T-cell (primary cell): ENCODE data around the gene PDE10A. TPM values are rescaled to one million over a fixed set of nuclear protein-coding genes. Genes with fewer than 3 reads are reported as not detected.

ENCODE experiments used
- ATAC-seq, 4 experiments: fragments of 200-7000 bp in 3 of 4; fragments of 150-1000 bp in 1 of 4; cut with Tn5 transposase; replicated peaks in 1 of 4; 1 replicate in 3 of 4; 2 replicates in 1 of 4; pipeline ENCODE4 v1.10.0; 2021; ENCODE audit warnings: moderate library complexity in 3 of 4, mild to moderate bottlenecking in 2 of 4, moderate number of reproducible peaks in 1 of 4
- CTCF ChIA-PET, 2 donors: fragments of 300-600 bp; sonication (Branson Sonifier 250); formaldehyde crosslinking; loops; one replicate each; lab custom pipeline; 2022; ENCODE audit warnings: antibody characterized with exemption in 2 of 2; lab: Charles Lee
- POLR2A ChIA-PET, 2 donors: fragments of 300-600 bp; sonication (Branson Sonifier 250); formaldehyde crosslinking; loops; one replicate each; lab custom pipeline; 2022; ENCODE audit warnings: antibody characterized with exemption in 2 of 2; lab: Charles Lee
- DNase-seq, 35 experiments: peaks; one replicate each; pipeline versions ENCODE4 v3.0.0 to v3.0.0-alpha.2; 2013 to 2023
- H3K27ac ChIP-seq: one replicate; pipeline ENCODE4 v1.5.1; 2013; ENCODE audit warnings: low read length
- H3K27me3 ChIP-seq, 2 experiments: replicated peaks in 1 of 2; 1 replicate in 1 of 2; 2 replicates in 1 of 2; pipeline versions ENCODE4 v1.6.1 to v1.7.0; 2013; ENCODE audit warnings: low read length in 1 of 2, mixed read lengths in 1 of 2; ENCODE audit not compliant: control insufficient read depth in 2 of 2, insufficient read depth in 2 of 2; ENCODE audit errors: extremely low read depth in 1 of 2
- H3K36me3 ChIP-seq, 2 donors: 1 replicate in 1 of 2; 2 replicates in 1 of 2; pipeline versions ENCODE4 v1.6.1 to v1.7.0; 2013; ENCODE audit warnings: low read length in 1 of 2; ENCODE audit not compliant: control insufficient read depth in 2 of 2, insufficient read depth in 1 of 2; ENCODE audit errors: extremely low read depth in 1 of 2
- H3K4me1 ChIP-seq, 2 experiments: 1 replicate in 1 of 2; 2 replicates in 1 of 2; pipeline versions ENCODE4 v1.6.1 to v1.7.0; 2013; ENCODE audit warnings: low read length in 2 of 2, mixed read lengths in 1 of 2; ENCODE audit not compliant: insufficient read depth in 2 of 2, control insufficient read depth in 1 of 2; ENCODE audit errors: extremely low read depth in 1 of 2
- H3K4me3 ChIP-seq, 2 donors: 1 replicate in 1 of 2; 2 replicates in 1 of 2; pipeline versions ENCODE4 v1.5.1 to v1.7.0; 2013; ENCODE audit warnings: mild to moderate bottlenecking in 2 of 2, low read length in 1 of 2, moderate library complexity in 1 of 2; ENCODE audit not compliant: control insufficient read depth in 1 of 2; ENCODE audit errors: extremely low read depth in 1 of 2
- H3K9me3 ChIP-seq: 2 replicates; pipeline ENCODE4 v1.7.0; 2013
- H3K27ac Mint-ChIP-seq, 2 donors: one replicate each; pipeline ENCODE4 v1.8.0; 2020 to 2021; ENCODE audit warnings: mild to moderate bottlenecking in 2 of 2, mixed read lengths in 2 of 2
- H3K27me3 Mint-ChIP-seq, 2 donors: one replicate each; pipeline ENCODE4 v1.8.0; 2021 to 2022; ENCODE audit warnings: mixed read lengths in 2 of 2
- H3K36me3 Mint-ChIP-seq: one replicate; pipeline ENCODE4 v1.8.0; 2021; ENCODE audit warnings: mixed read lengths
- H3K4me1 Mint-ChIP-seq, 3 donors: one replicate each; pipeline ENCODE4 v1.8.0; 2020 to 2022; ENCODE audit warnings: mixed read lengths in 3 of 3, mild to moderate bottlenecking in 1 of 3
- H3K4me3 Mint-ChIP-seq, 3 donors: one replicate each; pipeline ENCODE4 v1.8.0; 2020 to 2022; ENCODE audit warnings: mild to moderate bottlenecking in 3 of 3, mixed read lengths in 3 of 3, moderate library complexity in 3 of 3
- H3K9me3 Mint-ChIP-seq, 3 donors: one replicate each; pipeline ENCODE4 v1.8.0; 2020 to 2022; ENCODE audit warnings: mixed read lengths in 3 of 3
- WGBS: methylation state at CpG from one replicate; pipeline ENCODE4 v1.1.5; 2013; ENCODE audit warnings: missing lambda C conversion rate; ENCODE audit not compliant: insufficient coverage; 5-methylcytosine and 5-hydroxymethylcytosine counted together
- total RNA-seq, 35 experiments: library from RNA in 6 of 35; stranded (reverse) in 6 of 35; fragments of 120-200 nt in 1 of 35; gene quantifications; one replicate each; pipeline versions ENCODE4 v1.2.1 to v1.2.4 and lab custom pipeline; 2013 to 2026

PDE10A gene
- total RNA-seq, 5 donors from 2014 or later (not counting 1 experiment from before 2014, with no cell fraction given) = 0.12 TPM; not detected in 4

DNA sequence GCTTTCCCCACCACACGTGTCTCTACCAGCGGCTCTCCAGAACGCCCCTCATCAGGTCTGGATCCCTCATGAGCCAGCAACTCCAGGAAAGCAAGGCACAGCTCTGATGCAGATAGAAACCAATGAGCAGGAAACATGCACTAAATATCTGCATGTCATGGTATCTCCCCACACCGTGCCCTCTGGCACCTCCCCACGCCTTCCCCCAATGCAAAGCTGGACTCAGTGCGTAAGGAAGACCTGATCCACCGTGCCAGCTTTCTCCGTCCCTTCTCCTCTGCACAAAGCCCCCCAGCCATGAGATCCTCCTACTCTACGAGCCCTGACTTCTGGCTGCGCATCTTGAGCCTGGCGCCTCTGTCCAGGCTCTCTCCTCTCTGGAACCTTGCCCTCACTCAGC lies 9.4 kb downstream of the PDE10A start:
- Mint-ChIP-seq H3K9me3 (no peaks in the 10 kb centered on the region), H3K36me3 (no peaks in the 10 kb centered on the region), H3K4me1 (no peaks in the 10 kb centered on the region), H3K4me3 (no peak overlapping the region), H3K27ac (no peak overlapping the region), H3K27me3 (peaks cover 9 to 10% of the 10 kb centered on the region in 2 donors)
- ChIA-PET POLR2A (no interaction called here), CTCF (no interaction called here)
- WGBS = 72% methylated on average over 11 of the region's 11 CpGs
- ATAC-seq = no peak
- no peak overlapping the region for H3K4me3 ChIP-seq
- DNase-seq = no peak
- no peak overlapping the region for H3K27ac ChIP-seq
- no peaks in the 10 kb centered on the region for H3K9me3 ChIP-seq
- H3K4me1 ChIP-seq = no peaks in the 10 kb centered on the region
- no peaks in the 10 kb centered on the region for H3K36me3 ChIP-seq
- H3K27me3 ChIP-seq = peaks cover 2% of the 10 kb centered on the region in 2 experiments

DNA sequence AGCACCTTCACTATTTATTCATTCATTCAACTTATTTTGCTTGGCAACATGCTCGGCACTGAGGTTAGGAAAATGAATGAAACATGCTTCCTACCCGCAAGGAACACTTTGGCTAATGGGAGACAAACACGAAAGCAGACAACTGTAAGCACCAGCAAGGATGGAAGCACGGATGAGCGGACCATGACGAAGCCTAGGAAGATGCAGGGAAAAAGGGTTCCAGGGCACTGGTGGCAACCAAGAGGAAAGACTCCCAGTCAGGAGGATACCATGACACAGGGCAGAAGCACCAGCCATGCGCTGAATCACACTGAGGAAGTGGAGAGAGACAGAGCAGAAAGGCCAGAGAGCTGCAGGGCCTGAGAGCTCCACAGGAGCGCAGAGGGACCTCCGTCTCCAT lies 9.8 kb downstream of the PDE10A start:
- Histone ChIP-seq H3K4me3 (no peak overlapping the region), H3K4me1 (no peaks in the 10 kb centered on the region), H3K36me3 (no peaks in the 10 kb centered on the region), H3K9me3 (no peaks in the 10 kb centered on the region), H3K27me3 (peaks cover 0 to 2% of the 10 kb centered on the region in 2 experiments), H3K27ac (no peak overlapping the region)
- DNase-seq (no peak), ATAC-seq (no peak)
- Mint-ChIP-seq H3K36me3 (no peaks in the 10 kb centered on the region), H3K4me3 (no peak overlapping the region), H3K27me3 (peaks cover 6% of the 10 kb centered on the region in 2 donors), H3K27ac (no peak overlapping the region), H3K9me3 (no peaks in the 10 kb centered on the region), H3K4me1 (no peaks in the 10 kb centered on the region)
- ChIA-PET POLR2A (no interaction called here), CTCF (no interaction called here)
- 87% methylated on average over 9 of the region's 9 CpGs for WGBS

DNA sequence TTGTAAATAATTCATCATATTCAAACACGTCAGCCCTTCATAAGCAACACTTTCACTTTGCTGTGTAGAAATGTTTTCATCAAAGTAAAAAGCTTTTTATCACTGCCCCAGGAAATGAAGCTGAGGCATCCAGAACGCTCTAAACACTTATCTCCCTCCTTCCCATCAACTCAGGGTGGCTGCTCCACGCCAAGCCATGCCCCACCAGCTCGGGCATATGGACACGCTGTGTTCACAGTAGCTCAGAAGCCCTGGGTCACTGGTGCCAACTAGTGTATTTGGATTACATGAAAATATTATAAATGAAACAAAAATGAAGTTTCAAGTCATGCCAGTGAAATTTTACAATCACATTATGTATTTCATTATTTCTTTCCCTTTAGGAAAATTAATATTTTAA lies 10.3 kb downstream of the PDE10A start:
- no peak overlapping the region for H3K4me3 Mint-ChIP-seq
- ChIA-PET CTCF (no interaction called here), POLR2A (no interaction called here)
- no peaks in the 10 kb centered on the region for H3K4me1 Mint-ChIP-seq
- 100% methylated on average over 1 of the region's 5 CpGs for WGBS
- no peak overlapping the region for H3K27ac ChIP-seq
- DNase-seq (no peak), ATAC-seq (no peak)
- H3K27me3 Mint-ChIP-seq = peaks cover 1 to 2% of the 10 kb centered on the region in 2 donors
- no peaks in the 10 kb centered on the region for H3K36me3 ChIP-seq
- H3K4me3 ChIP-seq = no peak overlapping the region
- no peak overlapping the region for H3K27ac Mint-ChIP-seq
- H3K9me3 ChIP-seq = no peaks in the 10 kb centered on the region
- no peaks in the 10 kb centered on the region for H3K9me3 Mint-ChIP-seq
- H3K4me1 ChIP-seq = no peaks in the 10 kb centered on the region
- no peaks in the 10 kb centered on the region for H3K36me3 Mint-ChIP-seq
- peaks cover 0 to 2% of the 10 kb centered on the region in 2 experiments for H3K27me3 ChIP-seq

DNA sequence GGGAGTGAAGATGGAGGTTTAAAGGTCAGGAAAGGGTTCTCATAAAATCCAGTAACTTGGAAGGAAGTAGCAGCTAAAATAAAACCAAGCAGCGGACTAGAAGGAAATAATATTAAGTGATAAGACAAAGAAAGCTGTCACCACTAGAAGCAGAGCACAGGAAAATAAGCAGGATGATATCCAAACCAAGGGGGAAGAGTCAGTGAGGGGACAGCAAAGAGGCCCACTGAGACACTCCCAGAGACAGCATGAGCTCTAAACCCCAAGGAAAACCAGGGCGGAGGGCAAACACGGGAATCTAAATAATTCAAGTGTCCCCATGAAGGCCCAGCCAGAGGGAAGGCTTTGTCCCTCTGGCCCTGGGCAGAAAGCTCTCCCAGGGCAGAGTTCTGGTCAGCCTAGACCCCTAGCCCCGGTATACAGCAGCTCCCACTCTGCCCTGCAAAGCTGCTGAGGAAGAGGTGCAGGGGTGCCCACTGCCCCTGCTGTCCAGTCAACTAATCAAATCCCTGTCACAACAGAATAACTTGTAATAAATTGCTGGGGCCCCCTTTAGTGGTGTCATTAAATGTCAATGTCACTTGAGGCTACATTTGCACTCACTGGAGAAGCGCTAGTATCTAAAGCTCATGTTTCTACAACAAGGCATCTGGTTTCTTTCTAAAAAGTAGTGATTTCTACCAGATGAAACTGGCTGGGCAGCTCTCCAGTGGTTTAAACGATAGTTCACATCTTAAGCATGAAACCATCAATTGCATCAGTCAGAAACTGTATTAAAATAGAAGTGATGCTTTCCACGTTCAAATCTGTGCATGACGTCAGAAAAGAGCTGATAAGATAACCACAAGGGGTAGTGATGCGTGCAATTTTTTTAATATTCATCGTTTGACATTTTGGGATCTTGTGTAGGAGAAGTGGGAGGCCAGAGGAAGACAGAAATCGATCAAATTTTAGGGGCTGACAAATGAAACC lies 13.6 kb downstream of the PDE10A start:
- Mint-ChIP-seq H3K4me1 (no peaks in the 10 kb centered on the region), H3K27ac (no peak overlapping the region), H3K27me3 (peaks cover 0 to 2% of the 10 kb centered on the region in 2 donors), H3K9me3 (no peaks in the 10 kb centered on the region), H3K36me3 (no peaks in the 10 kb centered on the region), H3K4me3 (no peak overlapping the region)
- DNase-seq = no peak
- Histone ChIP-seq H3K27ac (no peak overlapping the region), H3K4me3 (no peak overlapping the region), H3K9me3 (no peaks in the 10 kb centered on the region), H3K27me3 (peaks cover 0 to 3% of the 10 kb centered on the region in 2 experiments), H3K4me1 (no peaks in the 10 kb centered on the region), H3K36me3 (no peaks in the 10 kb centered on the region)
- ATAC-seq = no peak
- 55% methylated on average over 6 of the region's 11 CpGs for whole genome bisulfite sequencing
- POLR2A ChIA-PET = no interaction called here
- CTCF ChIA-PET = no interaction called here

DNA sequence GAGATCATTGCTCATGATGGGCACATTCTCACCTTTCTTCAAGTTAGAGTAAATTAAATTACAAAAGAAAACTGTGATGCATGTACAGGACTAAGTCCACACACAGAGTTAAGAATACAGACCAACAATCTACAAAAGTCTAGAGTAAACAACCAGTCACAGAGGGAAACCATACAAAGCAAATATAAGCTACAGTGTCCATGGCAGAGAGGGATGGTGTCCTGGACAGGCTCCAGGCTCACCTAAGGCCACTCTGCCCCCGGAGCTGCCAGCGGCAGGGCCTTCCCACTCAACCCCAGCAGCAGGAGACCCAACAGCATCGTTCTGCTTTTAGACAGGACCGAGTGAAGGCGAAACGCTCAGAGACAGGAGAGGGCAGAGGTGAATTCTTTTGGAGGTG lies 16.0 kb downstream of the PDE10A start:
- ATAC-seq = no peak
- ChIA-PET POLR2A (no interaction called here), CTCF (no interaction called here)
- H3K36me3 ChIP-seq = no peaks in the 10 kb centered on the region
- H3K4me3 ChIP-seq = no peak overlapping the region
- no CpG with 5 or more reads among the region's 6 CpGs for WGBS
- peaks cover 0 to 3% of the 10 kb centered on the region in 2 experiments for H3K27me3 ChIP-seq
- no peaks in the 10 kb centered on the region for H3K9me3 ChIP-seq
- H3K36me3 Mint-ChIP-seq = no peaks in the 10 kb centered on the region
- H3K27ac Mint-ChIP-seq = no peak overlapping the region
- DNase-seq = no peak
- H3K4me1 Mint-ChIP-seq = no peaks in the 10 kb centered on the region
- no peaks in the 10 kb centered on the region for H3K9me3 Mint-ChIP-seq
- H3K4me1 ChIP-seq = no peaks in the 10 kb centered on the region
- no peak overlapping the region for H3K4me3 Mint-ChIP-seq
- H3K27ac ChIP-seq = no peak overlapping the region
- H3K27me3 Mint-ChIP-seq = peaks cover 0 to 2% of the 10 kb centered on the region in 2 donors

DNA sequence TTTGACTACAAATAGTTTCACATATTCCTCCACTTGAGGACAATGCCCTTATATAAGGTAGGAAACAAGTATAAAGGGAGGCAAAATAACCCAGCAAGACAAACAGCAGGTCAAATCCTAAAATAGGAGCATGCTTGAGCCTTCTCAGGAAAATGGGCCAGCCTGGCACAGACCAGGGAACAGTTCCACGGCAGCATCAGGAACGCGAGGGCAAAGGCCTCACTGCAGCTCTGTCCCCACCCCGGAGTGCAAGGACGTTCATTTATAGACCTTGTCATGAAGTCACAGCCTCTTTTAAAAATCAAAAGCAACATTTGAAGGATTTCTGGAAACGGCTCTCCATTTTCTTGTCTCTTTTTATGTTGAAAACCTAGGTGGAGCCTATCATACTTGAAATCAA lies 17.1 kb downstream of the PDE10A start:
- no peak overlapping the region for H3K4me3 ChIP-seq
- CTCF ChIA-PET = interaction anchor here in 1 of 2 donors (0.6 kb wide), 1 partner anchor 1630 kb away, joined by 4 read pairs; no protein-coding TSS in a partner anchor
- ATAC-seq (no peak), DNase-seq (no peak)
- Mint-ChIP-seq H3K9me3 (no peaks in the 10 kb centered on the region), H3K4me1 (no peaks in the 10 kb centered on the region), H3K36me3 (no peaks in the 10 kb centered on the region), H3K27me3 (peaks cover 0 to 2% of the 10 kb centered on the region in 2 donors), H3K27ac (no peak overlapping the region), H3K4me3 (no peak overlapping the region)
- no peak overlapping the region for H3K27ac ChIP-seq
- WGBS = 92% methylated on average over 5 of the region's 6 CpGs
- H3K27me3 ChIP-seq = peaks cover 0 to 3% of the 10 kb centered on the region in 2 experiments
- no peaks in the 10 kb centered on the region for H3K9me3 ChIP-seq
- H3K36me3 ChIP-seq = no peaks in the 10 kb centered on the region
- H3K4me1 ChIP-seq = no peaks in the 10 kb centered on the region
- POLR2A ChIA-PET = no interaction called here
